ENCODE measurements around the gene GRM1.

Gene GRM1

DNA sequence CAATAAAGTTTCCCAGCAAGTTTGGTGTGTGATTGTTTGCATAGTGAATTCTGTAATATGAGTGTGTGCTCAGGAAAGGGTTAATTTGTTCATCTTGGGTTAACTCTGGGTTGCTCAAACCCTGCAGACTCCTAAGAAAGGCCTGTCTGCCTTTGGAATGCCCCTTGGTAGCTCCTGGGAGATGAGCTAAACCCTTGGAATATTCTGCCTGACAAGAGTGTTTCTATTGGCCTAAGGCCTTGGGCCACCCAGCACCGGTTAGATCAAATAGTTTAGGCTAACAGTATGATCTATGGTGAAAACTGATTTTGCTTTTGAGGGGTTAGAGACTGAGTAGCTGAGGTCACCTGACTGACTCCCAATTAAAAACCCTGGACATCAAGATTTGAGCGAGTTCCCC lies 248.3 kb downstream of the GRM1 start:
- Histone ChIP-seq H3K4me1 (ENCODE audit: control insufficient read depth, insufficient read depth, low read length) (no peaks in the 10 kb centered on the region), H3K27me3 (replicated peaks; ENCODE audit: control insufficient read depth, insufficient read depth, low read length) (no peaks in the 10 kb centered on the region), H3K36me3 (ENCODE audit: control insufficient read depth, insufficient read depth, low read length, severe bottlenecking) (no peaks in the 10 kb centered on the region), H3K4me3 (ENCODE audit: low read length) (no peak overlapping the region), H3K9me3 (ENCODE audit: control insufficient read depth, low read length) (no peaks in the 10 kb centered on the region), H3K9ac (ENCODE audit: low read length) (no peak overlapping the region)
- DNase-seq (ENCODE audit: low read depth) = no peak

DNA sequence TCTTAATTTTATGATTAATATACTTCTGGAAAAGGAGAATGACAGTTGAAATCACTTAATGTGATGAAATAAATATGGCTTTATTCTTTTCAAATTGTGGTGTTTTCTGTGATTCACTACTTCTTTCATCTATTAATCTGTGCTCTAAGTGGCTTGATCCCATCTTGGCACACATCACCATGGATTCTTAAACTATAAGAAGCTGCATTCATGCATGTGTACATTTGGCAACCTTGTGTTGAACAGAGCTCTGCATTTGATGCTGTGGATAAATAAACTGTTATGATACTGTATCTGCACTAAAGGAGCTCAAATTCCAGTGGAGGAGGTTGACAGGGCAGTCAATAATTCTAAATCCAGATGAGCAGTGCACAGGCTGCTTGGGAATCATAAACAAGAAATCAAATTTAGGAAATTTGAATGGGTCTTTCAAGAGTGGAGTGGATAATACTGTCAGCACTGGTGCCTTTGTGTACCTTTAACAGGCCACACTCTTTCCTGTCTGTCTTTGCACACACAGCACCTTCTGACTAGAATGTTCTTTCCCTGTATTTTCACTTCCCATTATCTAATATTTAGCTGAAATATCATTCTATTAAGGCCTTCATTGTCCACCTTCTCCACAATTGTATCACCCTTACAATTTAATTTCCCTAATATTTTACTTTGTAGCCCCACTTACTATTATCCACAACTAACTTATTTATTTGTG lies 252.9 kb downstream of the GRM1 start:
- no peaks in the 10 kb centered on the region for H3K36me3 ChIP-seq (ENCODE audit: control insufficient read depth, insufficient read depth, low read length, severe bottlenecking)
- no peaks in the 10 kb centered on the region for H3K27me3 ChIP-seq (replicated peaks; ENCODE audit: control insufficient read depth, insufficient read depth, low read length)
- no peak overlapping the region for H3K4me3 ChIP-seq (ENCODE audit: low read length)
- DNase-seq (ENCODE audit: low read depth) = no peak
- H3K9me3 ChIP-seq (ENCODE audit: control insufficient read depth, low read length) = no peaks in the 10 kb centered on the region
- H3K9ac ChIP-seq (ENCODE audit: low read length) = no peak overlapping the region
- peaks cover 5% of the 10 kb centered on the region for H3K4me1 ChIP-seq (ENCODE audit: control insufficient read depth, insufficient read depth, low read length)

DNA sequence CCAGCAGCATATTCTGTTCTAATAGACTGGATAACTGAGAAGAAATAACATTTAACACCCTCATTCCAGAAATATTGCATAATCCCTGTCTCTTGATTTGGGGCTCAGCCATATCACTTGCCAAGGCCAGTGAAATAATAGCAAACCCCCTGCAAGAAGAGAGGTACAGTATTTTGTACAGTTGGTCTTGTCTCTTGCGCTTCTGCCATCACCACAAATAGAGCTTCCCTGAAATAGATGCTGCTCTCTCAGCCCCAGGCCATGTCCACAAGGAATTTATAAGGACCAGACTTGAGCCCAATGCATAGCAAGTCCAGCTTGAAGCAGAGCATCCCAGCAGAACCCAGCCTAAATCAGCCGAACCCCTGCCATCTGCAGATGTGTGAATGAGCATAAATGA lies 254.0 kb downstream of the GRM1 start:
- H3K27me3 ChIP-seq (replicated peaks; ENCODE audit: control insufficient read depth, insufficient read depth, low read length) = no peaks in the 10 kb centered on the region
- no peaks in the 10 kb centered on the region for H3K36me3 ChIP-seq (ENCODE audit: control insufficient read depth, insufficient read depth, low read length, severe bottlenecking)
- no peak overlapping the region for H3K4me3 ChIP-seq (ENCODE audit: low read length)
- H3K4me1 ChIP-seq (ENCODE audit: control insufficient read depth, insufficient read depth, low read length) = peaks cover 15% of the 10 kb centered on the region
- no peaks in the 10 kb centered on the region for H3K9me3 ChIP-seq (ENCODE audit: control insufficient read depth, low read length)
- no peak for DNase-seq (ENCODE audit: low read depth)
- no peak overlapping the region for H3K9ac ChIP-seq (ENCODE audit: low read length)

DNA sequence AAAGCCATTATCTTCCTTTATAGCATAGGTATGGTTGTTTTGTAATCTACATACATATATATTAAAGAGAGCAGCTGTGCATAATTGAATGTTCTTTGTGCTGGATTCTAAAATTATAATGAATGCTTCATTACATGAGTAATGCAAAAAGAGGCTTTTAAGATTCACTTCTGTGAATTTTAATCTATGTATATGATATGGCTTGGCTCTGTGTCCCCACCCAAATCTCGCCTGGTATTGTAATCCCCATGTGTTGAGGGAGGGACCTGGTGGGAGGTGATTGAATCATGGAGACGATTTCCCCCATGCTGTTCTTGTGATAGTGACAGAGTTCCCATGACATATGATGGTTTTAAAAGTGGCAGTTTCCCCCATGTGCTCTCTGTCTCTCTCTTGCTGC lies 255.4 kb downstream of the GRM1 start:
- H3K9me3 ChIP-seq (ENCODE audit: control insufficient read depth, low read length) = no peaks in the 10 kb centered on the region
- no peak for DNase-seq (ENCODE audit: low read depth)
- no peak overlapping the region for H3K4me3 ChIP-seq (ENCODE audit: low read length)
- H3K27me3 ChIP-seq (replicated peaks; ENCODE audit: control insufficient read depth, insufficient read depth, low read length) = no peaks in the 10 kb centered on the region
- H3K36me3 ChIP-seq (ENCODE audit: control insufficient read depth, insufficient read depth, low read length, severe bottlenecking) = no peaks in the 10 kb centered on the region
- H3K4me1 ChIP-seq (ENCODE audit: control insufficient read depth, insufficient read depth, low read length) = peaks cover 21% of the 10 kb centered on the region
- H3K9ac ChIP-seq (ENCODE audit: low read length) = no peak overlapping the region

DNA sequence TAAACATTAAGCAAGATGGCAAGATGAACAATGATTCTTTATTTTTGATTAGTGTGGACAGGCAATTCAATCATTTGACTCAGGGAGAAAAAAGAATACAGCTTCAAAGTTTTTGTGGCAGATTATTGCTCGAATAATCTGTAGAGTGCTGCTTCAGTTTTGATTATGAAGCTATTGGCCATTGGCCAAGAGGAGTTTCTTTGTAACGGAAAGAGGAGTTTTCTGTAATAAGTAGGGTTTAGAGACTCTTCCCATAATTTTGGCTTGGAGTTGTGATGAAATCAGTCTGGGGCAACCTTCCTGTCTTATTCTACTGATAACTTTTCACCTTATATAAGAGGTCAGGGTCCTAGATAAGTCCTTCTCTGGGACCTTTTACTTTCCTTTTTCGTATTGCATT lies 258.1 kb downstream of the GRM1 start:
- Histone ChIP-seq H3K4me3 (ENCODE audit: low read length) (peak overlapping the region; percentile 4), H3K9ac (ENCODE audit: low read length) (peak overlapping the region; percentile 15), H3K27me3 (replicated peaks; ENCODE audit: control insufficient read depth, insufficient read depth, low read length) (no peaks in the 10 kb centered on the region), H3K4me1 (ENCODE audit: control insufficient read depth, insufficient read depth, low read length) (peaks cover 31% of the 10 kb centered on the region), H3K9me3 (ENCODE audit: control insufficient read depth, low read length) (no peaks in the 10 kb centered on the region), H3K36me3 (ENCODE audit: control insufficient read depth, insufficient read depth, low read length, severe bottlenecking) (no peaks in the 10 kb centered on the region)
- no peak for DNase-seq (ENCODE audit: low read depth)

DNA sequence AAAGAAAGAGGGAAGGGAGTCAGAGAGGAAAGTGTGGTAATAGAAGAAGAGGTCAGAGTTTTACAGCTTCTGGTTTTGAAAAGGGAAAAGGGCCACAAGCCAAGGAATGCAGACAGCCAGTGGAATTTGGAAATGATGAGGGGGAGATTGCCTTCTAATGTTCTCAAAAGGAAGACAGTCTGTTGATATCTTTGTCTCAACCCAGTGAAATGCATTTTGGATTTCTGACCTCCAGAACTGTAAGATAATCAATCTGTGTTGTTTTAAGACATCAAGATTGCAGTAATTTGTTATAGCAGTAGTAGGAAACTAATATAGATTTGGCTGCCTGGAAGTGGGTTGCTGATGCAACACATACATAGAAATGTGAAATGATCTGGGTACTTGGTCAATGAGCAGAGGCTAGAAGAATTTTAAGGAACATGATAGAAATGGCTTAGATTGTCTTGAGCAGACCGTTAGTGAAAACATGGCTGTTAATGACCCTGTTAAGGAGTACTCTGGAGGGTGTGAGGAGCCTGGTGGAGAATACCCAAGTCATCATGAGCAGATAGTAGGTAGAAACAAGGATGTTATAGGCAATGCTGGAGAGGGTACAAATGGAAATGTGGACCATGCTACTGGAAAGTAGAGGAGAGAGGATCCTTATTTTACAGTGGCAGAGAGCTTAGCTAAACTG lies 259.0 kb downstream of the GRM1 start:
- H3K36me3 ChIP-seq (ENCODE audit: control insufficient read depth, insufficient read depth, low read length, severe bottlenecking) = no peaks in the 10 kb centered on the region
- H3K9me3 ChIP-seq (ENCODE audit: control insufficient read depth, low read length) = no peaks in the 10 kb centered on the region
- H3K27me3 ChIP-seq (replicated peaks; ENCODE audit: control insufficient read depth, insufficient read depth, low read length) = no peaks in the 10 kb centered on the region
- peak; percentile 31 for DNase-seq (ENCODE audit: low read depth)
- H3K4me1 ChIP-seq (ENCODE audit: control insufficient read depth, insufficient read depth, low read length) = peaks cover 31% of the 10 kb centered on the region
- H3K4me3 ChIP-seq (ENCODE audit: low read length) = peak overlapping the region; percentile 47
- H3K9ac ChIP-seq (ENCODE audit: low read length) = no peak overlapping the region

DNA sequence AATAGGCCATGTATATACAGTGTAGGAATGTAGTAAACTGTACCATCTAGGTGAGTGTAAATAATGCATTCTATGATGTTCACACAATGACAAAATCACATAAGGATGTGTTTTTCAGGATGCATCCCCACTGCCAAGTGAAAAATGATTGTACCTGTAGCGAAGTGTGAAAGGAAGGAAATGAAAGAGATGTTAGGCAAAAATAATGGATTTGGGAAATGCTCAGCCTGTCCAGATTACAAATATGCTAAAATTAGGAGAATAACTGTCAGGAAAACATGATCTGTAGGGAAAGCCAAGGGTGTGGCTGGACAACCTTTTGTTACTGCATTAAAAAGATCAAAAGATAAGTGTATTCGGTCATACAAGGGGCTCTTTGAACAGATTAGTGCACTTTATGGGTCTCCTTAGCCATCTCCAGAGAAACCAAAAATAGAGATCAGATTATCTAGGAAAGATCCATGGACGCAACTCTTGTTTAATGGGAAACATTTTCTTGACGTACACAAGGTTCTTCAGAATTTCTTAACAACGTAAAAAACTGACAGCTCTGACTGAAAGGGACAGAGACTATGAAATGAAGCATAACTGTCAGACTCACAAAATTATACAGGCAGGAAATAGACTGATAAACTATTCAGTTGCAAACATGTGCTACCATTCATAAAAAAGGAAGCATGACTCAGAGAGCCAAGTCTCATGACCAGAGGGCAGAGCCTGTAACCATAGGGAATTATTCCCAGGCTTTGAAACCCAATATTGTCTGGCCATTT lies 261.1 kb downstream of the GRM1 start:
- no peaks in the 10 kb centered on the region for H3K27me3 ChIP-seq (replicated peaks; ENCODE audit: control insufficient read depth, insufficient read depth, low read length)
- H3K9me3 ChIP-seq (ENCODE audit: control insufficient read depth, low read length) = no peaks in the 10 kb centered on the region
- no peaks in the 10 kb centered on the region for H3K36me3 ChIP-seq (ENCODE audit: control insufficient read depth, insufficient read depth, low read length, severe bottlenecking)
- no peak overlapping the region for H3K9ac ChIP-seq (ENCODE audit: low read length)
- H3K4me1 ChIP-seq (ENCODE audit: control insufficient read depth, insufficient read depth, low read length) = peaks cover 31% of the 10 kb centered on the region
- H3K4me3 ChIP-seq (ENCODE audit: low read length) = no peak overlapping the region
- DNase-seq (ENCODE audit: low read depth) = peak; percentile 82

DNA sequence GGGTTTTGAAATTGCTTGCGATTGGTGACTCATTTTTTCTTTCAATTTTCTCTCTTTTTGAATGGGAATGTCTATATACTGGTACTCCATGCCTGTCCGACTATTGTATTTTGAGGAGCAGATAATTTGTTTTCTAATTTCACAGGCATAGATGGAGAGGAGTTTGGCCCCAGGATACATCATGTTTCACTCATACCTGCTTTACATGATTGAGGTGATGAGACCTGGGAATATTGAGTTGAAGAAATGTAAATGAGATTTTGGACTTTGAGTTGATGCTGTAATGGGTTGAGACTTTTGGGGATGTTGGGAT lies 261.7 kb downstream of the GRM1 start:
- no peaks in the 10 kb centered on the region for H3K27me3 ChIP-seq (replicated peaks; ENCODE audit: control insufficient read depth, insufficient read depth, low read length)
- no peaks in the 10 kb centered on the region for H3K9me3 ChIP-seq (ENCODE audit: control insufficient read depth, low read length)
- no peak overlapping the region for H3K4me3 ChIP-seq (ENCODE audit: low read length)
- no peak overlapping the region for H3K9ac ChIP-seq (ENCODE audit: low read length)
- H3K36me3 ChIP-seq (ENCODE audit: control insufficient read depth, insufficient read depth, low read length, severe bottlenecking) = no peaks in the 10 kb centered on the region
- H3K4me1 ChIP-seq (ENCODE audit: control insufficient read depth, insufficient read depth, low read length) = peaks cover 31% of the 10 kb centered on the region
- DNase-seq (ENCODE audit: low read depth) = no peak

DNA sequence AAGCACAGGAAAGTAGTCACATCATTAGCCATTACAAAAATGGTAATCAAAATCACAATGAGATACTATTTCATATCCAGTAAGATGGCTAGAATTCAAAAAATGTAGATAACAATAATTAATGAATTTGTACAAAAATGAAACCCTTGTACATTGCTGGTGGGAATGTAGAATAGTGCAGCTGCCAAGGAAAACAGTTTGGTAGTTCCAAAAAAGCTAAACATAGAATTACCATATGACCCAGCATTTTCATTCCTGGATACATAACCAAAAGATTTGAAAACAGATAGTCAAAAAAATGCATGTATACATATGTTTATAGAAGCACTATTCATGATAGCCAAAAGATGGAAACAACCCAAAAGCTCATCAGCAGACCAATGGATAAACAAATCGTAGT lies 263.6 kb downstream of the GRM1 start:
- Histone ChIP-seq H3K4me1 (ENCODE audit: control insufficient read depth, insufficient read depth, low read length) (peaks cover 20% of the 10 kb centered on the region), H3K4me3 (ENCODE audit: low read length) (no peak overlapping the region), H3K9me3 (ENCODE audit: control insufficient read depth, low read length) (no peaks in the 10 kb centered on the region), H3K36me3 (ENCODE audit: control insufficient read depth, insufficient read depth, low read length, severe bottlenecking) (no peaks in the 10 kb centered on the region), H3K27me3 (replicated peaks; ENCODE audit: control insufficient read depth, insufficient read depth, low read length) (no peaks in the 10 kb centered on the region), H3K9ac (ENCODE audit: low read length) (no peak overlapping the region)
- DNase-seq (ENCODE audit: low read depth) = no peak

DNA sequence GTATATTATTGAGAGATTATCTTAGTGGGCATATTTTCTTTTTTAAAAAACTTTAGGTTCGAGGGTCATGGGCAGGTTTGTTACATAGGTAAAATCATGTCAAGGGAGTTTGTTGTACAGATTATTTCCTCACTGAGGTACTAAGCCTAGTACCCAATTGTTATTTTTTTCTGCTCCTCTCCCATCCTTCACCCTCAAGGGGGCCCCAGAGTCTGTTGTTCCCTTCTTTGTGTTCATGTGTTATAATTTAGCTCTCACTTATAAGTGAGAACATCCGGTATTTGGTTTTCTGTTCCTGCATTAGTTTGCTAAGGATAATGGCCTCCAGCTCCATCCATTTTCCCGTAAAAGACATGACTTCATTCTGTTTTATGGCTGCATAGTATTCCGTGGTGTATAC lies 266.8 kb downstream of the GRM1 start:
- H3K4me1 ChIP-seq (ENCODE audit: control insufficient read depth, insufficient read depth, low read length) = peaks cover 1% of the 10 kb centered on the region
- no peaks in the 10 kb centered on the region for H3K36me3 ChIP-seq (ENCODE audit: control insufficient read depth, insufficient read depth, low read length, severe bottlenecking)
- no peaks in the 10 kb centered on the region for H3K27me3 ChIP-seq (replicated peaks; ENCODE audit: control insufficient read depth, insufficient read depth, low read length)
- no peak for DNase-seq (ENCODE audit: low read depth)
- H3K9me3 ChIP-seq (ENCODE audit: control insufficient read depth, low read length) = no peaks in the 10 kb centered on the region
- H3K9ac ChIP-seq (ENCODE audit: low read length) = no peak overlapping the region
- H3K4me3 ChIP-seq (ENCODE audit: low read length) = no peak overlapping the region

DNA sequence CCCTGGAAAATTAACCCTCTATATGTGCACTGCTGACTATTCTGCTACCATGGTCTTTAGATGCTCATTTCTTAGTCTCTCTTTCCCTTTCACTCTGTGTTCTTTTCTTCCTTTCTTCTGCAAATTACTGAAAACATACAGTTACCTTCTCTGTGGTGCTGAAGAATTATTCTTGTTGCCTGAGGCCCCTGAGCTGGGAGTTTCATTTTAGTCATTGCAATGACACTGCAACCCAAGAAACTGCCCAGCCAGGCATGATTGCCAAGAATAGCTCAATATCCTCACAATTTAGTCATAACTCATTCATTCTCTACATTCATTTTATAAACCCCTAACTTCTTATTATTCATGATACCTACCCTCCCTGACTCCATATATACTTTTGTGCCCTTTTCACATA lies 269.0 kb downstream of the GRM1 start:
- H3K27me3 ChIP-seq (replicated peaks; ENCODE audit: control insufficient read depth, insufficient read depth, low read length) = no peaks in the 10 kb centered on the region
- H3K9ac ChIP-seq (ENCODE audit: low read length) = no peak overlapping the region
- DNase-seq (ENCODE audit: low read depth) = peak; percentile 36
- no peaks in the 10 kb centered on the region for H3K4me1 ChIP-seq (ENCODE audit: control insufficient read depth, insufficient read depth, low read length)
- no peaks in the 10 kb centered on the region for H3K36me3 ChIP-seq (ENCODE audit: control insufficient read depth, insufficient read depth, low read length, severe bottlenecking)
- H3K9me3 ChIP-seq (ENCODE audit: control insufficient read depth, low read length) = no peaks in the 10 kb centered on the region
- no peak overlapping the region for H3K4me3 ChIP-seq (ENCODE audit: low read length)
